ENCODE data around the gene TBL2.
"Not testable (repeated sequence)": the region's sequence is repeated elsewhere in the genome, so short reads cannot be mapped to it uniquely, and the experiment has no call there.

TBL2 gene

DNA sequence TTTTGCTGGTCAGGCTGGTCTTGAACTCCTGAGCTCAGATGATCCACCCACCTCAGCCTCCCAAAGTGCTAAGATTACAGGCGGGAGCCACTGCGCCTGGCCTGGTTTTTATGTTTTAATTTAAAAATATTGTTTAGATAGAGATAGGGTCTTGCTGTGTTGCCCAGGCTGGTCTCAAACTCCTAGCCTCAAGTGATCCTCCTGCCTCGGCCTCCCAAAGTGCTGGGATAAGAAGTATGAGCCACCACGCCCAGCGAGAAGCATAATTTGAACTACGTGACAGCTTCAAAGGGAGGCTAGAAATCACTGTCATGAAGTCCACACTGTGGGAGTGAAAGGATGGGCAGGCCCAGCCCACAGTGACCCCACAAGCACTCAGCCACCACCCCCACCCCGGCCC, 42.5 kb downstream of the TBL2 start:
- DNase-seq (ENCODE audit: low read depth, low spot score), result not testable (repeated sequence)

GRCh38 chr7:73533742-73534141, 44.6 kb downstream of the TBL2 start:
- no peak for DNase-seq (ENCODE audit: low read depth, low spot score)

DNA sequence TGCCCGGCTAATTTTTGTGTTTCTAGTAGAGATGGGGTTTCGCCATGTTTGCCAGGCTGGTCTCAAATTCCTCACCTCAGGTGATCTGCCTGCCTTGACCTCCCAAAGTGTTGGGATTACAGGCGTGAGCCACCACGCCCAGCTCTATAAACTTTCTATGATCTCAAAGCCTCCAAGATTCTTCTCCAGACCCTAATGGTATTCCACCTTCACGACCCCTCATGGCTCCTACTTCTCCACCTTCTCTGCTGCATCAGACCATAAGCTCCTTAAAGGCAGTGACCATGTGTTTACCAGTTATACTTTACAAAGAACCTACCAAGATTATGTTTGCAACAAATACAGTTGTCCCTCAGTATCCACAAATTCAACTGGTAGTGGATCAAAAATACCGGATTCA, 46.2 kb downstream of the TBL2 start:
- no peak for DNase-seq (ENCODE audit: low read depth, low spot score)

- DNase-seq (ENCODE audit: low read depth, low spot score), result no peak
Measured at GRCh38 chr7:73530800-73531199, 47.6 kb downstream of the TBL2 start.

GRCh38 chr7:73526896-73527821, 51.2 kb downstream of the TBL2 start:
- no peak for DNase-seq (ENCODE audit: low read depth, low spot score)

- not testable (repeated sequence) for DNase-seq (ENCODE audit: low read depth, low spot score)
Measured at GRCh38 chr7:73526158-73526494, 52.3 kb downstream of the TBL2 start.

DNA sequence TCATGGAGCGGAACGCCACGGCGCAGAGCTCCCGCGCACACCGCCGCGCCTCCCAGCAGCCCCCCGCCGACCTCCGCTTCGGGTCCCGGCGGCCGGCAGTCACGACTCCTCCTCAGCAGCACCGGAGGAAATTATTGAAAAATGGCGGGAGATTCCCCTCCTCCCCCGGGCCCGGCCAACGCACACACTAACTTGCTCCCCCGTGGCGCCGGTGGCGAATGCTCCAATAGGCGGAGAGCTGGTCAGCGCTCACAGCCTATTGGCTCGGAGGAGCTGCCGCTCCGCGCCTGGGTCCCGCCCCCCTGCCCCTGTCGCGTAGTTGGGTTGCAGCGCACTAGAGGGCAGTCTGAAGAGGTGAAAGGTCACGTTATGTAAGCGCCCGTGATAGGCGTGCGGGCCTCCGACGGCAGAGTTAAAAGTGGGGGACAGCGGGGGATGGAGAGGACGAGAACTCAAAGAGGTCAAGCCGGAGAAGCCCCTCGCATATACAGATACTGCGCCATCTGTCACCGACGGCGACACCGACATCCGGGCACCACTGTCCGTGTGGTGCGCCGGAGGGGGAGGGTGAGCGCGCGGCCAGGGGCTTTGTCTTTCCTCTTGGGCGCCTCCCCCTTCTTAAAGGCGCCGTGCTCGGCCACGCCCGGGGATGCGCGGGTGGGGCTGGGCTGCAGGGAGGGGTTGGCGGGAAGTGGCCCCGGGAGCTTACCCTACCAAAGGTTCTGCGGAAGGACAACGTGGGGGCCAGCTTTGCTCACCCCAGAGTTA, 56.1 kb downstream of the TBL2 start, which contains the start of gene BAZ1B:
Gene BAZ1B, minus strand, starts transcription at position 189 of the 768 bp plus-strand sequence. CDS start 360 bp downstream, outside the sequence.
- DNase-seq (ENCODE audit: low read depth, low spot score), result peak; percentile 92

DNA sequence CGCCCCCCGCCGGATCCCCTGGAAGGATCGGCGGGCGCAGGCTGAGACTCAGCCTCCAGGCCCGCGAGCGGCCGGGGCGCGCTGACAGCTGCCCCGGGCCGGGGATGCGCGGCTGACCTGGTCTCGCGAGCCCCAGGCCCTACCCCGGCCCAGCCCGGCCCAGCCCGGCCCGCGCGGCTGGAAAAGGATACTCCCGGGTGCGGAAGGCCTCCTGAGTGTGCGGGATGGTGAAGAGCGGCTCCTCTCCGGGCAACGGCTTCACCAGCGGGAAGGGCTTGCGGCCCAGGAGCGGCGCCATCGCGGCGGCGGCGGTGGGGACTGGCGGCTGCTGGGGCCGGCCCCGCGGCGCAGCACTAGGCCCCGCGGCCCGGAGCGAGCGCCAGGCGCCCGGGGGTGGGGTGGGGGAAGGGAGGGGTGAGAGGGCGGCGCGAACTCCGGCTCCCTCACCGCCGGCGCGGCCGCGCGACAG, 56.7 kb downstream of the TBL2 start:
- no peak for DNase-seq (ENCODE audit: low read depth, low spot score)

GRCh38 chr7:73520673-73521635, 57.4 kb downstream of the TBL2 start:
- no peak for DNase-seq (ENCODE audit: low read depth, low spot score)

DNA sequence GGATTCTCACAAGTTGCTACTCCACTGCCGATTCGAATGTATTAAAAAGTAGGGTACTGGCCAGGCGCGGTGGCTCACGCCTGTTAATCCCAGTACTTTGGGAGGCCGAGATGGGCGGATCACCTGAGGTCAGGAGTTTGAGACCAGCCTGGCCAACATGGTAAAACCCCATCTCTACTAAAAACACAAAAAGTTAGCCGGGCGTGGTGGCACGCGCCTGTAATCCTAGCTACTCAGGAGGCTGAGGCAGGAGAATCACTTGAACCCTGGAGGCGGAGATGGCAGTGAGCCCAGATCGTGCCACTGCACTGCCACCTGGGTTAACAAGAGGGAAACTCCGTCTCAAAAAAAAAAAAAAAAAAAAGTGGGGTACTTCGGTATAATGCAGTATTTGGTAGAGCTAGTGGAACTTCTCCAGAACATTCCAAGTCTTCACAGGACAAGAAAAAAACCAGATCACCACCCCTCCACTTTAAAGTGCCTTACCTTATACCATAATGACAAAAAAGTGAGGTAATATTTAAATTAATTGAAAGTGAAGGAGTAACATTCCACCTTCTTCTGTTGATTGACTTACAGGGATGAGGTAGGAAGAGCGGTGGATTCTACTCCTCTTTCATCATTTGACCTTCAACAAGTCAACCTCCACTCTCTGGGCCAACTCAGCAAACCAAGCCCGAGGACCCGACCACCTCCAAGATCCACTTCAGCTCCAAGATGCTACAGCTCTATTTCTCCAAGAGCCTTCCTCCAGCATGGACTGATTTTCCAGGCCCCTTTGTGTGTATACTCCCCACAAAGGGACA, 58.3 kb downstream of the TBL2 start:
- DNase-seq (ENCODE audit: low read depth, low spot score), result no peak

GRCh38 chr7:73518470-73518869, 59.9 kb downstream of the TBL2 start:
- no peak for DNase-seq (ENCODE audit: low read depth, low spot score)
